Colonic mucosa (tissue), 4 donors: ENCODE results near the gene LEAP2. TPM values are rescaled to one million over a fixed set of nuclear protein-coding genes. Genes with fewer than 3 reads are reported as not detected.
A peak's percentile ranks its signal among the peaks of the same experiment; 100 is the strongest.

ENCODE experiments used
- DNase-seq: peaks from one replicate; pipeline ENCODE4 v3.0.0-alpha.2; 2020
- H3K27ac ChIP-seq: fragments of 200-600 bp; one replicate; pipeline ENCODE4 v1.8.0; 2021
- H3K27me3 ChIP-seq: fragments of 200-600 bp; one replicate; pipeline ENCODE4 v1.8.0; 2021
- H3K36me3 ChIP-seq: fragments of 200-600 bp; one replicate; pipeline ENCODE4 v1.8.0; 2021
- H3K4me1 ChIP-seq: fragments of 200-600 bp; one replicate; pipeline ENCODE4 v1.8.0; 2021; ENCODE audit warnings: mild to moderate bottlenecking
- H3K4me3 ChIP-seq: fragments of 200-600 bp; one replicate; pipeline ENCODE4 v1.8.0; 2021
- H3K9ac ChIP-seq, 2 donors: one replicate each; pipeline ENCODE4 v1.7.0; 2013; ENCODE audit warnings: control low read depth in 2 of 2, low read depth in 2 of 2, low read length in 2 of 2
- H3K9me3 ChIP-seq: fragments of 200-600 bp; one replicate; pipeline ENCODE4 v1.8.0; 2021
- intact Hi-C: fragments of 100-400 bp; cut with DNase I; formaldehyde crosslinking; loops from one replicate; pipeline ENCODE4 v1.14.1; 2022
- total RNA-seq, 2 donors: library from RNA; stranded (reverse); fragmentation: NEBNext Ultra II Directional in 1 of 2; extraction: Animal tissue kit (Norgen Biotek cat#: 25700) in 1 of 2; gene quantifications; one replicate each; pipeline ENCODE4 v1.2.1, GENCODE V29; 2021
- TF ChIP-seq, protein P1 (sequence below): fragments of 200-600 bp; IDR thresholded peaks from one replicate; pipeline ENCODE4 v1.8.0; 2022; ENCODE audit warnings: antibody characterized with exemption, mild to moderate bottlenecking
- donor health status: healthy.
- donor health status: DM: no; HTN: no; CAD: no.
- donor health status: DM: no; HTN: no; CAD: no.

Gene LEAP2
- total RNA-seq, 2 donors from 2014 or later, result 3.6 to 7.7 TPM

DNA sequence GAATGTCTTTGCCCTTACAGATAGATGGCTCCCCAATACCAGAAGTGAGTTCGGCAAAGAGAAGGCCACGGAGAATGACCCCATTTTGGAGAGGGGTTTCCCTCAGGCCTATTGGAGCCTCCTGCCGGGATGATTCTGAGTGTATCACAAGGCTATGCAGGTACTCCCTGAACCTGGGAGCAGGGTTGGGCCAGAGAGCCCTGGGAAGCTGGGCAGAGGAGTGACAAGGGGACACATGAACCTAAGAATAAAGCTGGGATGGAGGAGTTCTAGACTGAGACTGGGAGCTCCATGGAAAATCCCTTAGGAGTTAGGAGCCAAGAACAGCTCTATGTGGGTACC is 433 bp downstream of the LEAP2 start:
- no peaks in the 10 kb centered on the region for H3K27me3 ChIP-seq
- no peak overlapping the region for H3K9ac ChIP-seq
- intact Hi-C loops, result no loop called here
- no peaks in the 10 kb centered on the region for H3K36me3 ChIP-seq
- TF ChIP-seq, protein P1, sequence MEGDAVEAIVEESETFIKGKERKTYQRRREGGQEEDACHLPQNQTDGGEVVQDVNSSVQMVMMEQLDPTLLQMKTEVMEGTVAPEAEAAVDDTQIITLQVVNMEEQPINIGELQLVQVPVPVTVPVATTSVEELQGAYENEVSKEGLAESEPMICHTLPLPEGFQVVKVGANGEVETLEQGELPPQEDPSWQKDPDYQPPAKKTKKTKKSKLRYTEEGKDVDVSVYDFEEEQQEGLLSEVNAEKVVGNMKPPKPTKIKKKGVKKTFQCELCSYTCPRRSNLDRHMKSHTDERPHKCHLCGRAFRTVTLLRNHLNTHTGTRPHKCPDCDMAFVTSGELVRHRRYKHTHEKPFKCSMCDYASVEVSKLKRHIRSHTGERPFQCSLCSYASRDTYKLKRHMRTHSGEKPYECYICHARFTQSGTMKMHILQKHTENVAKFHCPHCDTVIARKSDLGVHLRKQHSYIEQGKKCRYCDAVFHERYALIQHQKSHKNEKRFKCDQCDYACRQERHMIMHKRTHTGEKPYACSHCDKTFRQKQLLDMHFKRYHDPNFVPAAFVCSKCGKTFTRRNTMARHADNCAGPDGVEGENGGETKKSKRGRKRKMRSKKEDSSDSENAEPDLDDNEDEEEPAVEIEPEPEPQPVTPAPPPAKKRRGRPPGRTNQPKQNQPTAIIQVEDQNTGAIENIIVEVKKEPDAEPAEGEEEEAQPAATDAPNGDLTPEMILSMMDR, result no peak
- no peaks in the 10 kb centered on the region for H3K9me3 ChIP-seq
- H3K4me3 ChIP-seq, result no peak overlapping the region
- DNase-seq, result no peak
- no peaks in the 10 kb centered on the region for H3K4me1 ChIP-seq
- peak overlapping the region; percentile 51 for H3K27ac ChIP-seq

DNA sequence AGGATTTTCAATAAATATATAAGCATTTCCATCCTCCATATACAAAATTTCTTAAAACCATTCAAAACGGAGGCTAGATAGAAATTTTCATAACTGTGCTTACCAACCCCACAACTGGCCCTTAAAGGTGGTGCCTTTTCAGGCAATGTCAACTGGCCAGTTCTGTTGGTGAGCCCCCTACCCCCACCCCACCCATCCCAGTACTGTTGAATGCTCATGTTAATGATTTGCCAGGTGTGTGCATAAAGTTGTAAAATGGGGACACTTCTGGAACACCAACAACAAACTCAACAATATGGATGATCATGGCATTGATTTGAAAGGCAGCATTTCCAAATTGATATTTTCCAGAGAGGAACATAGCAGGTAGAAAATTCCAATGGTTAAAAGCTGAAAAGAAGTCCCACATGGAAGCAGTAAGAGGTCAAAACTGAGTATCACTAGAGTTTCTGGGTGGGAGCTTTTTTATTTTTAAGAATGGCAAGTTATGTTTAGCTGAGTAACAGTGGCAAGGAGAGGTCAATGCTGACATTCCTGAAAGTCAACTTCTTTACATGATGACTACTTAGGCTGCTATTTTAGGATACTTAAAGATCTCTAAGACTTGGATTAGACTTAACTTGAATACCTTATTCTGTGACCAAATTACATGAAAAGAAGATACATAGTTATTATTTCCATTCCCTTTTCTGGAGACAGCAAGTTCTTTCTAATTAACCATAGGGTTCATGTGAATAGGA is 2.7 kb downstream of the LEAP2 start:
- H3K9me3 ChIP-seq, result no peaks in the 10 kb centered on the region
- H3K9ac ChIP-seq, result no peak overlapping the region
- no peak for DNase-seq
- no peaks in the 10 kb centered on the region for H3K36me3 ChIP-seq
- H3K27me3 ChIP-seq, result no peaks in the 10 kb centered on the region
- no peak overlapping the region for H3K4me3 ChIP-seq
- no peaks in the 10 kb centered on the region for H3K4me1 ChIP-seq
- intact Hi-C loops, result no loop called here
- H3K27ac ChIP-seq, result no peak overlapping the region
- TF ChIP-seq, protein P1, result no peak

DNA sequence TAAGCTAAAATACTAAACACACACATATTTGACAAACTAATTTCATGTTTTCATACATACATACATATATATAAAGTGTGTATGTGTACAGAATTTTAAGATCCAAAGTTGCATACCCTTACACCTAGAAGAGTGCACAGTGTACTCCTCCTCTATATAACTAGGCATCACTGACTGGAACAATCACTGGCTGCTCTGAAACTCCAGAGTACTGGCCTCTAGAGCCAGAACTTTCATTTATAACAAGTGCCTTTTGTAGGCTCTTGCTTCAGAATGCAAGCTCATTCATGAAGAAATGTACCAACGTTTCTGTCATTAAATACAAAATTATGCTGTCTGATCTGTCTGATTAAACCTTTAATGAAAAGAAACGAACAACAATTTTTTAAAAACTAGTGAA is 4.0 kb downstream of the LEAP2 start:
- H3K36me3 ChIP-seq, result no peaks in the 10 kb centered on the region
- DNase-seq, result no peak

GRCh38 chr5:132877938-132878337 is 4.5 kb downstream of the LEAP2 start:
- TF ChIP-seq, protein P1, result no peak
- Histone ChIP-seq H3K27ac (no peak overlapping the region), H3K27me3 (no peaks in the 10 kb centered on the region), H3K4me3 (no peak overlapping the region), H3K4me1 (no peaks in the 10 kb centered on the region), H3K9me3 (no peaks in the 10 kb centered on the region), H3K9ac (no peak overlapping the region), H3K36me3 (no peaks in the 10 kb centered on the region)
- DNase-seq, result peak; percentile 70
- intact Hi-C loops, result no loop called here

More for the DNA sequence above, 4.0 kb downstream of the LEAP2 start:
- Histone ChIP-seq H3K4me1 (no peaks in the 10 kb centered on the region), H3K27ac (no peak overlapping the region), H3K4me3 (no peak overlapping the region), H3K9me3 (no peaks in the 10 kb centered on the region), H3K9ac (no peak overlapping the region), H3K27me3 (no peaks in the 10 kb centered on the region)
- TF ChIP-seq, protein P1, result no peak
- intact Hi-C loops, result no loop called here

DNA sequence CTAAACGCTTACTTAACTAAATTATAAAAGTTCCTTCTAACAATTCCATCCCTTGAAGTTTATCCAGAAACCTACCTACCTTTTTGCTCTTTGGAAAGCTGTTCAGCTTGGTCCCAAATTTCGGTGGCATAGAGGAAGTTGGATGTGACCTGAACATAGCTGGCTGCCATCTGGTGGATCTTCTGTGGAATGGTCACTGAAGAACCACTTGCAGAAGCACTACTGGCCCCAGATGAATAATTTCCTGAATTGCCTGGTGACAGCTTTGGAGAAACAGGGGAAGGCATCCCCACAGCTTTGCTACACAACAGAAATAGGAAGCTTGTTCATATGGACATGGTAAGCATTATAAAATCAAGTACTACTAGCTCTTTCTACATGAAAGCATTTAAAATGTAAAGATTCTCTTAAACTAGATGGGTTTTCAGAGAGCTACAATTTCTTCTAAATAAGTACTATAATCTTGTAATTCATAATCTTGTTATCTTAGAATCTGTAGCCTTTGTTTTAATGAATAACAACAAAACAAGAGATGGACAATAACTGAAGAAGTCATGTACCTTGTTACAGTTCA is 9.9 kb downstream of the LEAP2 start:
- H3K9me3 ChIP-seq, result no peaks in the 10 kb centered on the region
- peaks cover 5% of the 10 kb centered on the region for H3K36me3 ChIP-seq
- H3K4me1 ChIP-seq, result no peaks in the 10 kb centered on the region
- TF ChIP-seq, protein P1, result peak; percentile 59
- no peak overlapping the region for H3K4me3 ChIP-seq
- intact Hi-C loops, result loop anchor here (5.0 kb wide), 1 partner anchor 51 kb away; the partner anchor contains the start of gene SHROOM1
- H3K27ac ChIP-seq, result no peak overlapping the region
- H3K9ac ChIP-seq, result no peak overlapping the region
- no peaks in the 10 kb centered on the region for H3K27me3 ChIP-seq
- DNase-seq, result peak; percentile 47
